T-helper 17 cell (primary cell): ENCODE measurements around the gene LRIG2. TPM values are rescaled to one million over a fixed set of nuclear protein-coding genes. Genes with fewer than 3 reads are reported as not detected.
"Not testable (repeated sequence)": the region's sequence is repeated elsewhere in the genome, so short reads cannot be mapped to it uniquely, and the experiment has no call there.

ENCODE experiments used
- ATAC-seq: fragments of 150-1000 bp; cut with Tn5 transposase; 2 replicates; pipeline ENCODE4 v1.10.0; 2021; ENCODE audit warnings: mild to moderate bottlenecking, moderate library complexity
- DNase-seq, 3 donors: peaks; one replicate each; pipeline versions ENCODE4 v3.0.0 to v3.0.0-alpha.2; 2020 to 2021
- H3K9me3 ChIP-seq: one replicate; pipeline ENCODE4 v1.7.0; 2013; ENCODE audit warnings: low read length, mild to moderate bottlenecking; ENCODE audit not compliant: control insufficient read depth, poor library complexity, severe bottlenecking
- H3K27ac Mint-ChIP-seq: one replicate; pipeline ENCODE4 v1.8.0; 2022; ENCODE audit warnings: mild to moderate bottlenecking, moderate library complexity, mixed read lengths
- H3K27me3 Mint-ChIP-seq: one replicate; pipeline ENCODE4 v1.8.0; 2022; ENCODE audit warnings: mixed read lengths
- H3K36me3 Mint-ChIP-seq: one replicate; pipeline ENCODE4 v1.8.0; 2022; ENCODE audit warnings: low read depth, mixed read lengths
- H3K4me1 Mint-ChIP-seq: one replicate; pipeline ENCODE4 v1.8.0; 2022; ENCODE audit warnings: mild to moderate bottlenecking, mixed read lengths
- H3K4me3 Mint-ChIP-seq: one replicate; pipeline ENCODE4 v1.8.0; 2022; ENCODE audit warnings: mild to moderate bottlenecking, moderate library complexity, mixed read lengths
- total RNA-seq, 4 donors: library from RNA in 2 of 4; stranded (reverse) in 2 of 4; gene quantifications; one replicate each; pipeline ENCODE4 v1.2.3 and lab custom pipeline; 2022 to 2026

LRIG2 gene
- total RNA-seq, 2 donors from 2014 or later, result 20.2 to 23.1 TPM

- no peaks in the 10 kb centered on the region for H3K9me3 ChIP-seq
- Mint-ChIP-seq H3K4me1 (peaks cover 27% of the 10 kb centered on the region), H3K36me3 (no peaks in the 10 kb centered on the region), H3K27me3 (no peaks in the 10 kb centered on the region), H3K4me3 (peak overlapping the region; percentile 63), H3K27ac (peak overlapping the region; percentile 85)
- peak; percentile 13 to 25 (median 13) for DNase-seq
- peak; percentile 85 for ATAC-seq
Observed at GRCh38 chr1:113140588-113141446, 67.8 kb downstream of the LRIG2 start.

GRCh38 chr1:113141650-113142473 lies 68.9 kb downstream of the LRIG2 start:
- no peak for DNase-seq
- ATAC-seq, result no peak
- peak overlapping the region; percentile 85 for H3K27ac Mint-ChIP-seq
- no peaks in the 10 kb centered on the region for H3K9me3 ChIP-seq
- no peaks in the 10 kb centered on the region for H3K36me3 Mint-ChIP-seq
- no peak overlapping the region for H3K4me3 Mint-ChIP-seq
- no peaks in the 10 kb centered on the region for H3K27me3 Mint-ChIP-seq
- H3K4me1 Mint-ChIP-seq, result peaks cover 33% of the 10 kb centered on the region

GRCh38 chr1:113142791-113143190 lies 69.8 kb downstream of the LRIG2 start:
- H3K27me3 Mint-ChIP-seq, result no peaks in the 10 kb centered on the region
- no peak overlapping the region for H3K4me3 Mint-ChIP-seq
- peak overlapping the region; percentile 85 for H3K27ac Mint-ChIP-seq
- no peaks in the 10 kb centered on the region for H3K9me3 ChIP-seq
- H3K36me3 Mint-ChIP-seq, result no peaks in the 10 kb centered on the region
- ATAC-seq (no peak), DNase-seq (no peak)
- peaks cover 40% of the 10 kb centered on the region for H3K4me1 Mint-ChIP-seq

GRCh38 chr1:113146242-113147072 lies 73.5 kb downstream of the LRIG2 start:
- Mint-ChIP-seq H3K27me3 (no peaks in the 10 kb centered on the region), H3K4me3 (no peak overlapping the region), H3K27ac (peak overlapping the region; percentile 41), H3K4me1 (peaks cover 34% of the 10 kb centered on the region), H3K36me3 (no peaks in the 10 kb centered on the region)
- H3K9me3 ChIP-seq, result no peaks in the 10 kb centered on the region
- ATAC-seq, result peak; percentile 81
- peak in 1 of 3 donors; percentile 9 for DNase-seq

GRCh38 chr1:113147073-113147625 lies 74.2 kb downstream of the LRIG2 start:
- peak overlapping the region; percentile 41 for H3K27ac Mint-ChIP-seq
- H3K9me3 ChIP-seq, result no peaks in the 10 kb centered on the region
- peak; percentile 9 for ATAC-seq
- peaks cover 34% of the 10 kb centered on the region for H3K4me1 Mint-ChIP-seq
- H3K36me3 Mint-ChIP-seq, result no peaks in the 10 kb centered on the region
- DNase-seq, result no peak
- no peak overlapping the region for H3K4me3 Mint-ChIP-seq
- H3K27me3 Mint-ChIP-seq, result no peaks in the 10 kb centered on the region

- H3K36me3 Mint-ChIP-seq, result no peaks in the 10 kb centered on the region
Observed at GRCh38 chr1:113147826-113148225, 74.8 kb downstream of the LRIG2 start.

GRCh38 chr1:113150494-113150893 lies 77.5 kb downstream of the LRIG2 start:
- ATAC-seq, H3K36me3 Mint-ChIP-seq, DNase-seq, H3K9me3 ChIP-seq, H3K4me3 Mint-ChIP-seq, H3K27ac Mint-ChIP-seq, H3K27me3 Mint-ChIP-seq: not testable (repeated sequence)
- H3K4me1 Mint-ChIP-seq, result peaks cover 15% of the 10 kb centered on the region

More at GRCh38 chr1:113147826-113148225, 74.8 kb downstream of the LRIG2 start:
- peak overlapping the region; percentile 45 for H3K4me3 Mint-ChIP-seq
- H3K4me1 Mint-ChIP-seq, result peaks cover 27% of the 10 kb centered on the region
- no peaks in the 10 kb centered on the region for H3K27me3 Mint-ChIP-seq
- no peaks in the 10 kb centered on the region for H3K9me3 ChIP-seq
- DNase-seq (no peak), ATAC-seq (no peak)
- H3K27ac Mint-ChIP-seq, result no peak overlapping the region

- no peaks in the 10 kb centered on the region for H3K4me1 Mint-ChIP-seq
- no peak overlapping the region for H3K27ac Mint-ChIP-seq
- H3K4me3 Mint-ChIP-seq, result no peak overlapping the region
- DNase-seq (no peak), ATAC-seq (no peak)
- H3K36me3 Mint-ChIP-seq, result no peaks in the 10 kb centered on the region
- H3K9me3 ChIP-seq, result no peaks in the 10 kb centered on the region
- H3K27me3 Mint-ChIP-seq, result peaks cover 4% of the 10 kb centered on the region
Observed at GRCh38 chr1:113153116-113153803, 80.3 kb downstream of the LRIG2 start.

- Mint-ChIP-seq H3K27me3 (peaks cover 4% of the 10 kb centered on the region), H3K4me1 (no peaks in the 10 kb centered on the region), H3K36me3 (no peaks in the 10 kb centered on the region), H3K4me3 (no peak overlapping the region), H3K27ac (no peak overlapping the region)
- H3K9me3 ChIP-seq, result no peaks in the 10 kb centered on the region
- ATAC-seq (no peak), DNase-seq (no peak)
Observed at GRCh38 chr1:113156368-113156767, 83.4 kb downstream of the LRIG2 start.

GRCh38 chr1:113158743-113159142 lies 85.7 kb downstream of the LRIG2 start:
- not testable (repeated sequence) for H3K27me3 Mint-ChIP-seq, H3K36me3 Mint-ChIP-seq, H3K27ac Mint-ChIP-seq, ATAC-seq, H3K9me3 ChIP-seq, H3K4me1 Mint-ChIP-seq, DNase-seq, H3K4me3 Mint-ChIP-seq

- DNase-seq (no peak), ATAC-seq (no peak)
- Mint-ChIP-seq H3K4me1 (no peaks in the 10 kb centered on the region), H3K27ac (no peak overlapping the region), H3K27me3 (peaks cover 55% of the 10 kb centered on the region), H3K4me3 (no peak overlapping the region), H3K36me3 (peaks cover 8% of the 10 kb centered on the region)
- no peaks in the 10 kb centered on the region for H3K9me3 ChIP-seq
Observed at GRCh38 chr1:113166473-113166872, 93.5 kb downstream of the LRIG2 start.

GRCh38 chr1:113168946-113169345 lies 95.9 kb downstream of the LRIG2 start:
- ATAC-seq (no peak), DNase-seq (no peak)
- H3K9me3 ChIP-seq, result no peaks in the 10 kb centered on the region
- Mint-ChIP-seq H3K36me3 (peaks cover 2% of the 10 kb centered on the region), H3K4me1 (no peaks in the 10 kb centered on the region), H3K4me3 (no peak overlapping the region), H3K27me3 (peaks cover 44% of the 10 kb centered on the region), H3K27ac (no peak overlapping the region)
